ENCODE results near the gene ARID1A. TPM values are rescaled to one million over a fixed set of nuclear protein-coding genes. Genes with fewer than 3 reads are reported as not detected.
A peak's percentile ranks its signal among the peaks of the same experiment; 100 is the strongest.

Gene ARID1A
- total RNA-seq, 1 donor from 2014 or later, result 187 TPM

- Mint-ChIP-seq H3K27ac (ENCODE audit: unreplicated experiment) (no peak overlapping the region), H3K4me1 (ENCODE audit: low read depth, unreplicated experiment) (peaks cover 17% of the 10 kb centered on the region), H3K36me3 (ENCODE audit: unreplicated experiment) (no peaks in the 10 kb centered on the region), H3K27me3 (ENCODE audit: unreplicated experiment) (peaks cover 7% of the 10 kb centered on the region), H3K4me3 (ENCODE audit: unreplicated experiment) (no peak overlapping the region), H3K9me3 (ENCODE audit: unreplicated experiment) (peaks cover 9% of the 10 kb centered on the region)
- no peak for DNase-seq
- TF ChIP-seq CTCF (IDR thresholded peaks at IDR 0.05; ENCODE audit: partially characterized antibody, unreplicated experiment), result no peak
These were observed 371 bp downstream of the ARID1A start for GRCh38 chr1:26696119-26696653.

GRCh38 chr1:26696654-26697430 lies 1.0 kb downstream of the ARID1A start:
- no peak for TF ChIP-seq CTCF (IDR thresholded peaks at IDR 0.05; ENCODE audit: partially characterized antibody, unreplicated experiment)
- H3K27ac Mint-ChIP-seq (ENCODE audit: unreplicated experiment), result peak overlapping the region; percentile 59
- peaks cover 17% of the 10 kb centered on the region for H3K4me1 Mint-ChIP-seq (ENCODE audit: low read depth, unreplicated experiment)
- H3K4me3 Mint-ChIP-seq (ENCODE audit: unreplicated experiment), result no peak overlapping the region
- H3K27me3 Mint-ChIP-seq (ENCODE audit: unreplicated experiment), result peaks cover 7% of the 10 kb centered on the region
- DNase-seq, result peak; percentile 29
- H3K36me3 Mint-ChIP-seq (ENCODE audit: unreplicated experiment), result no peaks in the 10 kb centered on the region
- H3K9me3 Mint-ChIP-seq (ENCODE audit: unreplicated experiment), result peaks cover 9% of the 10 kb centered on the region

- H3K4me1 Mint-ChIP-seq (ENCODE audit: low read depth, unreplicated experiment), result peaks cover 17% of the 10 kb centered on the region
These were observed 1.7 kb downstream of the ARID1A start for GRCh38 chr1:26697431-26697977.

GRCh38 chr1:26697978-26698849 lies 2.4 kb downstream of the ARID1A start:
- Mint-ChIP-seq H3K9me3 (ENCODE audit: unreplicated experiment) (peaks cover 9% of the 10 kb centered on the region), H3K27ac (ENCODE audit: unreplicated experiment) (no peak overlapping the region), H3K4me1 (ENCODE audit: low read depth, unreplicated experiment) (peaks cover 20% of the 10 kb centered on the region), H3K4me3 (ENCODE audit: unreplicated experiment) (no peak overlapping the region), H3K36me3 (ENCODE audit: unreplicated experiment) (no peaks in the 10 kb centered on the region), H3K27me3 (ENCODE audit: unreplicated experiment) (peaks cover 2% of the 10 kb centered on the region)
- no peak for TF ChIP-seq CTCF (IDR thresholded peaks at IDR 0.05; ENCODE audit: partially characterized antibody, unreplicated experiment)
- DNase-seq, result peak; percentile 49

More at GRCh38 chr1:26697431-26697977, 1.7 kb downstream of the ARID1A start:
- DNase-seq, result no peak
- Mint-ChIP-seq H3K4me3 (ENCODE audit: unreplicated experiment) (no peak overlapping the region), H3K9me3 (ENCODE audit: unreplicated experiment) (peaks cover 9% of the 10 kb centered on the region), H3K27ac (ENCODE audit: unreplicated experiment) (no peak overlapping the region), H3K36me3 (ENCODE audit: unreplicated experiment) (no peaks in the 10 kb centered on the region), H3K27me3 (ENCODE audit: unreplicated experiment) (peaks cover 7% of the 10 kb centered on the region)
- no peak for TF ChIP-seq CTCF (IDR thresholded peaks at IDR 0.05; ENCODE audit: partially characterized antibody, unreplicated experiment)
